Right lobe of liver (tissue), 6 donors: ENCODE results near the gene PROZ. TPM values are rescaled to one million over a fixed set of nuclear protein-coding genes. Genes with fewer than 3 reads are reported as not detected.
A peak's percentile ranks its signal among the peaks of the same experiment; 100 is the strongest.

Source experiments
- ATAC-seq, 4 donors: fragments of 200-7000 bp; cut with Tn5 transposase; one replicate each; pipeline ENCODE4 v1.9.1; 2020; ENCODE audit warnings: mild to moderate bottlenecking in 4 of 4, moderate library complexity in 4 of 4
- DNase-seq, 3 donors: peaks; one replicate each; pipeline ENCODE4 v3.0.0-alpha.2; 2020
- H3K27ac ChIP-seq, 3 donors: fragments of 200-600 bp; one replicate each; pipeline ENCODE4 v1.8.0; 2022
- H3K27me3 ChIP-seq, 2 donors: fragments of 200-600 bp; one replicate each; pipeline ENCODE4 v1.8.0; 2022
- H3K36me3 ChIP-seq, 4 donors: fragments of 200-600 bp; sonication (generic) in 1 of 4; one replicate each; pipeline versions ENCODE4 v1.5.1 to v1.8.0; 2017 to 2022; ENCODE audit warnings: control low read depth in 1 of 4
- H3K4me1 ChIP-seq, 4 donors: fragments of 200-600 bp; sonication (generic) in 1 of 4; one replicate each; pipeline versions ENCODE4 v1.5.1 to v1.8.0; 2017 to 2022; ENCODE audit warnings: control low read depth in 1 of 4
- H3K4me3 ChIP-seq, 3 donors: fragments of 200-600 bp; one replicate each; pipeline ENCODE4 v1.8.0; 2022
- H3K9me3 ChIP-seq, 4 donors: fragments of 200-600 bp; sonication (generic) in 1 of 4; one replicate each; pipeline versions ENCODE4 v1.5.1 to v1.8.0; 2017 to 2022; ENCODE audit warnings: control low read depth in 1 of 4
- CTCF ChIP-seq, 4 donors: fragments of 200-600 bp in 3 of 4; fragments of 450-650 bp in 1 of 4; IDR thresholded peaks; one replicate each; pipeline versions ENCODE4 v1.5.1 to v1.8.0; 2016 to 2022; ENCODE audit warnings: antibody characterized with exemption in 4 of 4, mild to moderate bottlenecking in 2 of 4
- POLR2A ChIP-seq: fragments of 450-650 bp; IDR thresholded peaks from one replicate; pipeline ENCODE4 v1.6.1; 2017; ENCODE audit warnings: antibody characterized with exemption, mild to moderate bottlenecking
- WGBS: methylation state at CpG from one replicate; pipeline ENCODE4 v1.1.6; 2018; ENCODE audit warnings: low coverage, low lambda C conversion rate; ENCODE audit not compliant: insufficient coverage; ENCODE audit errors: missing lambda C conversion rate; 5-methylcytosine and 5-hydroxymethylcytosine counted together
- intact Hi-C, 2 donors: fragments of 100-400 bp; cut with DNase I; formaldehyde crosslinking; loops; one replicate each; pipeline versions ENCODE4 v1.11.2 to v1.14.1; 2022
- total RNA-seq, 6 experiments: library from RNA; depleted of rRNA in 2 of 6; stranded (reverse); fragments of >200 nt in 2 of 6; fragmentation: NEBNext Ultra II Directional in 3 of 6; extraction: Animal tissue kit (Norgen Biotek cat#: 25700) in 3 of 6; gene quantifications; one replicate each; pipeline versions ENCODE4 v1.1.0 to v1.2.4, GENCODE V29; 2016 to 2023
- donor health status: DM: no; HTN: yes; CAD: no.
- donor health status: DM: no; HTN: no; CAD: no.
- donor health status: DM: no; HTN: no; CAD: no.
- donor health status: DM: no; HTN: yes; CAD: no.
- donor health status: DM: no; HTN: yes; CAD: no.

The PROZ gene
- total RNA-seq, 6 experiments from 2014 or later = 11.2 to 71.2 (median 56.9) TPM

- TF ChIP-seq POLR2A = no peak
- no peak for TF ChIP-seq CTCF (IDR thresholded peaks at IDR 0.05)
- Histone ChIP-seq H3K4me3 (no peak overlapping the region), H3K36me3 (peaks cover 0 to 2% (median 0%) of the 10 kb centered on the region in 4 donors), H3K9me3 (no peaks in the 10 kb centered on the region), H3K27ac (no peak overlapping the region), H3K27me3 (no peaks in the 10 kb centered on the region), H3K4me1 (no peaks in the 10 kb centered on the region)
- intact Hi-C loops = no loop called here
- ATAC-seq (no peak), DNase-seq (peak in 2 of 3 donors; percentile 37 to 43)
- WGBS = 20% methylated on average over 1 of the region's 17 CpGs
Observed at GRCh38 chr13:113114511-113115362, 43.7 kb upstream of the PROZ start.

GRCh38 chr13:113115363-113116205, 42.9 kb upstream of the PROZ start:
- peak in 2 of 3 donors; percentile 42 to 45 for DNase-seq
- Histone ChIP-seq H3K27me3 (no peaks in the 10 kb centered on the region), H3K4me3 (no peak overlapping the region), H3K36me3 (peaks cover 0 to 2% (median 0%) of the 10 kb centered on the region in 4 donors), H3K9me3 (no peaks in the 10 kb centered on the region), H3K27ac (no peak overlapping the region), H3K4me1 (no peaks in the 10 kb centered on the region)
- no CpG with 5 or more reads among the region's 21 CpGs for WGBS
- TF ChIP-seq CTCF (IDR thresholded peaks at IDR 0.05) = no peak
- TF ChIP-seq POLR2A = no peak
- intact Hi-C loops = no loop called here
- no peak for ATAC-seq

- intact Hi-C loops = no loop called here
- Histone ChIP-seq H3K27ac (no peak overlapping the region), H3K36me3 (peaks cover 0 to 2% (median 0%) of the 10 kb centered on the region in 4 donors), H3K27me3 (no peaks in the 10 kb centered on the region), H3K9me3 (no peaks in the 10 kb centered on the region), H3K4me3 (no peak overlapping the region), H3K4me1 (no peaks in the 10 kb centered on the region)
- peak in 1 of 3 donors; percentile 27 for DNase-seq
- 73% methylated on average over 5 of the region's 10 CpGs for WGBS
- no peak for ATAC-seq
- TF ChIP-seq POLR2A = no peak
- TF ChIP-seq CTCF (IDR thresholded peaks at IDR 0.05) = no peak
Observed at GRCh38 chr13:113116206-113116800, 42.1 kb upstream of the PROZ start.

- intact Hi-C loops = no loop called here
- ATAC-seq (no peak), DNase-seq (peak in 1 of 3 donors; percentile 27)
- no peak overlapping the region for H3K4me3 ChIP-seq
- WGBS = 80% methylated on average over 1 of the region's 10 CpGs
- H3K36me3 ChIP-seq = peaks cover 0 to 2% (median 0%) of the 10 kb centered on the region in 4 donors
- TF ChIP-seq POLR2A (no peak), CTCF (IDR thresholded peaks at IDR 0.05) (no peak)
- no peaks in the 10 kb centered on the region for H3K4me1 ChIP-seq
- H3K27me3 ChIP-seq = no peaks in the 10 kb centered on the region
- no peak overlapping the region for H3K27ac ChIP-seq
- no peaks in the 10 kb centered on the region for H3K9me3 ChIP-seq
Observed at GRCh38 chr13:113116871-113117271, 41.6 kb upstream of the PROZ start.
